ENCODE measurements around the gene RNF19B.

RNF19B gene

DNA sequence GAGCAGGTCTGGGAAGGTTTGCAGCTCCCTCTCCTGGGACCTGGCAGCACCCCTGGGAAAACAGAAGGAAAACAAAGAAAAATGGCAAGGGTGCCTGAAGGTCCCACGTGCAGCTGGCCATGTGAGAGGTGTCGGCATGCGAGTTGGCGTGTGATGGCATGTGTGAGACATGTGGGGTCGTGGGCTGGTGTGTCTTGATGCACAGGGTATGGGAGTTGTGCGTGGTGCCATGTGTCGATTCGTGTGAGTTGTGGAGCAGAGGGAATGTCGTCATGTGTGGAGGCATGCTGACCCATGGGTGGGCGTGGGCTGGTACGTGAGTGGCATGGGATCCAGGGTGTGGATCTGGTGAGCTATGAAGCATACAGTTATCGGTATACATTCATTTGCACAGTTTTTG is 77.0 kb downstream of the RNF19B start:
- Histone ChIP-seq H3K27ac (ENCODE audit: low read length) (no peak overlapping the region), H3K36me3 (replicated peaks; ENCODE audit: insufficient read depth, low read length) (no peaks in the 10 kb centered on the region), H4K20me1 (ENCODE audit: insufficient read depth, low read length) (no peaks in the 10 kb centered on the region), H3K4me1 (ENCODE audit: low read length) (no peaks in the 10 kb centered on the region), H3K27me3 (replicated peaks; ENCODE audit: insufficient read depth, low read length) (peaks cover 85% of the 10 kb centered on the region), H2AFZ (ENCODE audit: low read length) (no peak overlapping the region), H3K4me3 (ENCODE audit: low read length) (no peak overlapping the region), H3K9me2 (replicated peaks; ENCODE audit: insufficient read depth, low read length) (no peaks in the 10 kb centered on the region), H3K9ac (ENCODE audit: low read length) (no peak overlapping the region), H3F3A (ENCODE audit: insufficient read depth, low read length) (no peaks in the 10 kb centered on the region), H3K79me2 (ENCODE audit: low read length) (no peaks in the 10 kb centered on the region), H3K4me2 (ENCODE audit: low read depth, low read length) (no peak overlapping the region), H3K9me3 (replicated peaks; ENCODE audit: insufficient read depth, low read length) (no peaks in the 10 kb centered on the region)
- no peak for DNase-seq
- TF ChIP-seq, protein P1, sequence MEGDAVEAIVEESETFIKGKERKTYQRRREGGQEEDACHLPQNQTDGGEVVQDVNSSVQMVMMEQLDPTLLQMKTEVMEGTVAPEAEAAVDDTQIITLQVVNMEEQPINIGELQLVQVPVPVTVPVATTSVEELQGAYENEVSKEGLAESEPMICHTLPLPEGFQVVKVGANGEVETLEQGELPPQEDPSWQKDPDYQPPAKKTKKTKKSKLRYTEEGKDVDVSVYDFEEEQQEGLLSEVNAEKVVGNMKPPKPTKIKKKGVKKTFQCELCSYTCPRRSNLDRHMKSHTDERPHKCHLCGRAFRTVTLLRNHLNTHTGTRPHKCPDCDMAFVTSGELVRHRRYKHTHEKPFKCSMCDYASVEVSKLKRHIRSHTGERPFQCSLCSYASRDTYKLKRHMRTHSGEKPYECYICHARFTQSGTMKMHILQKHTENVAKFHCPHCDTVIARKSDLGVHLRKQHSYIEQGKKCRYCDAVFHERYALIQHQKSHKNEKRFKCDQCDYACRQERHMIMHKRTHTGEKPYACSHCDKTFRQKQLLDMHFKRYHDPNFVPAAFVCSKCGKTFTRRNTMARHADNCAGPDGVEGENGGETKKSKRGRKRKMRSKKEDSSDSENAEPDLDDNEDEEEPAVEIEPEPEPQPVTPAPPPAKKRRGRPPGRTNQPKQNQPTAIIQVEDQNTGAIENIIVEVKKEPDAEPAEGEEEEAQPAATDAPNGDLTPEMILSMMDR (IDR thresholded peaks at IDR 0.05; ENCODE audit: low read length) = no peak
- TF ChIP-seq EZH2 (optimal IDR thresholded peaks at IDR 0.05; ENCODE audit: low read depth, low read length) = no peak
- TF ChIP-seq EZH2phosphoT487 (IDR thresholded peaks at IDR 0.05; ENCODE audit: low read length) = no peak

DNA sequence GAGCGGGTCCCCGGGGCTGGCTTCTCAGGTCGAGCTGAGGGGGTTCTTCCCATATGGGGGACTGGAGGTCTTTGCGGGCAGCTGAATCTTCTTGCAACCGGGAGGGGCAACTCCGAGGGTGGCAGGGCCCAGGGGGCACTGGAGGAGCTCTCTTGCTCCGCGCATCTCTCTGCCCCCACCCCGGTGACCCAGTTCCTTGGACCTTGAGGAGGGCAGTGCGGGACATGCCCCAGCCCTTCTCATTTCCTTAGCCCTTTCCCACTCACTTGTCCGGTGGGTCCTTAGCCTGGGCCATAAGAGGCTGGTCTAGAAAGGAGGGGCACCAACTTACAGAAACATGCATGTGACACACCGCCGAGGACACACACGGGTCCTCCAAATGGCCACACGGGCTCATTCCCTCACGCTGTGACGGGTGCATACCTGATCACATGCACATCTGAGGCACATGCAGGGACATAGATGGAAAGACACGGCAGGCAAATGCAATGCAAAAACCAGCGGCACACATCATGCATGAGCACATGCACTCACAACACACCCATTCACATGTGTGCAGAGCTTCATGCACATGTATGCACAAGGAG is 77.7 kb downstream of the RNF19B start:
- H3F3A ChIP-seq (ENCODE audit: insufficient read depth, low read length) = no peaks in the 10 kb centered on the region
- no peaks in the 10 kb centered on the region for H3K79me2 ChIP-seq (ENCODE audit: low read length)
- no peaks in the 10 kb centered on the region for H3K36me3 ChIP-seq (replicated peaks; ENCODE audit: insufficient read depth, low read length)
- H3K9me3 ChIP-seq (replicated peaks; ENCODE audit: insufficient read depth, low read length) = no peaks in the 10 kb centered on the region
- H3K9ac ChIP-seq (ENCODE audit: low read length) = no peak overlapping the region
- H4K20me1 ChIP-seq (ENCODE audit: insufficient read depth, low read length) = no peaks in the 10 kb centered on the region
- H3K4me3 ChIP-seq (ENCODE audit: low read length) = no peak overlapping the region
- H3K4me1 ChIP-seq (ENCODE audit: low read length) = no peaks in the 10 kb centered on the region
- DNase-seq = no peak
- H3K4me2 ChIP-seq (ENCODE audit: low read depth, low read length) = no peak overlapping the region
- H3K27me3 ChIP-seq (replicated peaks; ENCODE audit: insufficient read depth, low read length) = peaks cover 78% of the 10 kb centered on the region
- no peak overlapping the region for H2AFZ ChIP-seq (ENCODE audit: low read length)
- no peak for TF ChIP-seq EZH2phosphoT487 (IDR thresholded peaks at IDR 0.05; ENCODE audit: low read length)
- H3K27ac ChIP-seq (ENCODE audit: low read length) = no peak overlapping the region
- H3K9me2 ChIP-seq (replicated peaks; ENCODE audit: insufficient read depth, low read length) = no peaks in the 10 kb centered on the region

Data from MM.1S (cell line).